A673 (cell line): ENCODE results near the gene ENOX1. TPM values are rescaled to one million over a fixed set of nuclear protein-coding genes. Genes with fewer than 3 reads are reported as not detected.

ENCODE experiments used
- BruUV-seq: library from RNA; stranded (reverse); fragments of 400-500 nt; replicated peaks from 2 replicates; lab custom pipeline; 2021; lab: Mats Ljungman, UMichigan
- CTCF ChIA-PET: fragments of 300-600 bp; sonication (Branson Sonifier 250); formaldehyde crosslinking; loops from one replicate; lab custom pipeline; 2022; ENCODE audit warnings: antibody characterized with exemption; lab: Charles Lee
- POLR2A ChIA-PET: fragments of 300-600 bp; sonication (Branson Sonifier 250); formaldehyde crosslinking; loops from one replicate; lab custom pipeline; 2022; ENCODE audit warnings: antibody characterized with exemption; ENCODE audit not compliant: low non-redundant PET; lab: Charles Lee
- DNase-seq: peaks from one replicate; pipeline ENCODE4 v3.0.0-alpha.2; 2015; ENCODE audit warnings: low spot score
- H3K27ac ChIP-seq: fragments of 200-600 bp; sonication (generic); 2 replicates; pipeline ENCODE4 v1.5.1; 2016; ENCODE audit warnings: mixed run types, low read depth, mild to moderate bottlenecking, mixed read lengths, antibody characterized with exemption, low read length; ENCODE audit not compliant: poor library complexity, severe bottlenecking
- H3K27me3 ChIP-seq: fragments of 200-600 bp; sonication (generic); replicated peaks from 2 replicates; pipeline ENCODE4 v1.6.1; 2017; ENCODE audit warnings: mixed run types, low read depth, mild to moderate bottlenecking, mixed read lengths, antibody characterized with exemption, low read length; ENCODE audit not compliant: insufficient read depth, poor library complexity
- H3K36me3 ChIP-seq: fragments of 200-600 bp; sonication (generic); 2 replicates; pipeline ENCODE4 v1.6.1; 2016; ENCODE audit warnings: mixed run types, mild to moderate bottlenecking, mixed read lengths, antibody characterized with exemption, low read length; ENCODE audit not compliant: insufficient read depth, poor library complexity, severe bottlenecking
- H3K4me1 ChIP-seq: fragments of 200-600 bp; sonication (generic); 2 replicates; pipeline ENCODE4 v1.6.1; 2017; ENCODE audit warnings: mixed run types, mild to moderate bottlenecking, mixed read lengths, antibody characterized with exemption, low read length; ENCODE audit not compliant: insufficient read depth, poor library complexity, severe bottlenecking
- H3K4me3 ChIP-seq: fragments of 200-600 bp; sonication (generic); 2 replicates; pipeline ENCODE4 v1.5.1; 2016; ENCODE audit warnings: low read depth, mixed run types, mild to moderate bottlenecking, mixed read lengths, low read length; ENCODE audit not compliant: poor library complexity, severe bottlenecking
- H3K9me3 ChIP-seq: fragments of 200-600 bp; sonication (generic); 2 replicates; pipeline ENCODE4 v1.6.1; 2016; ENCODE audit warnings: mixed run types, low read depth, mild to moderate bottlenecking, mixed read lengths, antibody characterized with exemption, low read length; ENCODE audit not compliant: poor library complexity, severe bottlenecking
- EZH2 ChIP-seq: fragments of 200-600 bp; sonication (generic); IDR thresholded peaks from 2 replicates; pipeline ENCODE4 v1.6.1; 2017; ENCODE audit warnings: borderline replicate concordance, low read depth, mild to moderate bottlenecking, mixed read lengths, antibody characterized with exemption, low read length; ENCODE audit not compliant: poor library complexity, severe bottlenecking
- intact Hi-C: fragments of 100-400 bp; cut with micrococcal nuclease; formaldehyde crosslinking; loops from one replicate; pipeline ENCODE4 v1.10.0; 2022; ENCODE audit not compliant: unreplicated experiment
- total RNA-seq: library from RNA; stranded (reverse); gene quantifications from 2 replicates; pipeline ENCODE4 v1.2.3, GENCODE V29; 2021
- TF ChIP-seq, protein P1 (sequence below): fragments of 300-800, 200-600 bp; sonication (generic); conservative IDR thresholded peaks from 2 replicates; pipeline ENCODE4 v1.5.1; 2017; ENCODE audit warnings: low read depth, mild to moderate bottlenecking, antibody characterized with exemption, low read length, moderate library complexity, mixed read lengths

Gene ENOX1
- total RNA-seq, 1 experiment from 2014 or later, result 4.4 TPM

DNA sequence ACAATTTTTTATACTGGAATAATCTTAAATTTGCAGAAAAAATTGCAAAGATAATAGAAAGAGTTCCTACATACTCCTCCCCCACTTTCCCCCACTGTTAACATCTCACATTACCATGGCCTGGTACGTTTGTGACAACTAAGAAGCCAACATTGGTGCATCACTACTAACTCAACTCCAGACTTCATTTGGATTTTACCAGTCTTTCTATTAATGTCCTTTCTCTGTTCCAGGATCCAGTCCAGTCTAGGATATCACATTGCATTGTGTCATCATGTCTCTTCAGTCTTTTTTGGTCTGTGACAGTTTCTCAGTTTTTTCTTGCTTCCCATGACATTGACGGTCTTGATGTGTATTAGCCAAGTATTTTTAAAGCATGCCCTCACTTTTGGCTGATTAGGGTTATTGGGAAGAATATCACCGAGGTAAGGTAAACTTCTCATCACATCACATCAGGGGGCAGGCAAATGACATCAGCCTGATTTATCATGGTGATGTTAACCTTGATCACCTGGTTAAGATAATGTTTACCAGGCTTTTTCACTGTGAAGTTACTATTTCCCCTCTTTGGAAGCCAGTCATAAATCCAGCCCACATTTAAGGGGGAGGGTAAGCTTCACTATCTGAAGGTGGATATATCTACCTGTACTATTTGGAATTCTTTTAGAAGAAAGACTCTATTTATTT lies 322.1 kb downstream of the ENOX1 start:
- no TSS peak for BruUV-seq
- H3K9me3 ChIP-seq, result no peaks in the 10 kb centered on the region
- peaks cover 12% of the 10 kb centered on the region for H3K4me1 ChIP-seq
- intact Hi-C loops, result loop anchor here (10.0 kb wide), 1 partner anchor 160 kb away; no protein-coding TSS in a partner anchor
- TF ChIP-seq, protein P1, sequence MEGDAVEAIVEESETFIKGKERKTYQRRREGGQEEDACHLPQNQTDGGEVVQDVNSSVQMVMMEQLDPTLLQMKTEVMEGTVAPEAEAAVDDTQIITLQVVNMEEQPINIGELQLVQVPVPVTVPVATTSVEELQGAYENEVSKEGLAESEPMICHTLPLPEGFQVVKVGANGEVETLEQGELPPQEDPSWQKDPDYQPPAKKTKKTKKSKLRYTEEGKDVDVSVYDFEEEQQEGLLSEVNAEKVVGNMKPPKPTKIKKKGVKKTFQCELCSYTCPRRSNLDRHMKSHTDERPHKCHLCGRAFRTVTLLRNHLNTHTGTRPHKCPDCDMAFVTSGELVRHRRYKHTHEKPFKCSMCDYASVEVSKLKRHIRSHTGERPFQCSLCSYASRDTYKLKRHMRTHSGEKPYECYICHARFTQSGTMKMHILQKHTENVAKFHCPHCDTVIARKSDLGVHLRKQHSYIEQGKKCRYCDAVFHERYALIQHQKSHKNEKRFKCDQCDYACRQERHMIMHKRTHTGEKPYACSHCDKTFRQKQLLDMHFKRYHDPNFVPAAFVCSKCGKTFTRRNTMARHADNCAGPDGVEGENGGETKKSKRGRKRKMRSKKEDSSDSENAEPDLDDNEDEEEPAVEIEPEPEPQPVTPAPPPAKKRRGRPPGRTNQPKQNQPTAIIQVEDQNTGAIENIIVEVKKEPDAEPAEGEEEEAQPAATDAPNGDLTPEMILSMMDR, result no peak
- no peak for TF ChIP-seq EZH2
- DNase-seq, result no peak
- POLR2A ChIA-PET, result no interaction called here
- CTCF ChIA-PET, result no interaction called here
- H3K4me3 ChIP-seq, result no peak overlapping the region
- H3K36me3 ChIP-seq, result no peaks in the 10 kb centered on the region
- no peak overlapping the region for H3K27ac ChIP-seq
- H3K27me3 ChIP-seq, result no peaks in the 10 kb centered on the region

DNA sequence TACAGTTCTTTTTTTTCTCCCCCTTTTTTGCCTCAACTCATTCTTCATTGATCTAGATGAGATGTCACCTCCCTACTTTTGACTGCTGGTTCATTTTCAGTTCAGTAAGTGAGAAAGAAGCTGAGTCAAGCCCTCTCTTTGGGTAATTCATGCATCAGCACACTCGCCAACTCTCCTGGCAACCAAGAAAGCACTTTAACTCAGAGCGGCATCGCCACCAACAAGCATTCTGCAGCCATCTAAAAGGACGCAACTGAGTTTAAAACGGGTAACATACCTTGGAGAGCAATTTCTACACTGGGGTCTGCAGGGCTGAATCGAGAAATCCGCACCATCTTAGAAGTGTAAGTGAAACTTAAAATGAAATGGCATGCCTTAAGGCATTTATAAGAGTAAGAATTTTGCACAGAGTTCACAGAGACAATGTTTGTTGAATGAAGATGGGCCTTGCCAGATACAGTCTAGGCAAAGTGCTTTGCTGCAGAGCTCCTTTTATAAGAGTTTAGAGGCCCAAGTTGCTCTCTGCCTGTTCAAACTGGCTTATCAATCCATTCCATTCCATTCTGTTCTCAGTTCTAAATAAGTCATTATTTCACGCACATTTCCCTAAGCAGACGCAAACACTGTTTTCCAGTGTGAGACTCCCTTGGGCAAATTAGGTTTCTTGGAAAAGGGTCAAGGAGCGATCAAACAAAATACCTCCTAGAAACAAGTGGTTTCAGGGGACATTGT lies 338.0 kb downstream of the ENOX1 start:
- CTCF ChIA-PET, result no interaction called here

DNA sequence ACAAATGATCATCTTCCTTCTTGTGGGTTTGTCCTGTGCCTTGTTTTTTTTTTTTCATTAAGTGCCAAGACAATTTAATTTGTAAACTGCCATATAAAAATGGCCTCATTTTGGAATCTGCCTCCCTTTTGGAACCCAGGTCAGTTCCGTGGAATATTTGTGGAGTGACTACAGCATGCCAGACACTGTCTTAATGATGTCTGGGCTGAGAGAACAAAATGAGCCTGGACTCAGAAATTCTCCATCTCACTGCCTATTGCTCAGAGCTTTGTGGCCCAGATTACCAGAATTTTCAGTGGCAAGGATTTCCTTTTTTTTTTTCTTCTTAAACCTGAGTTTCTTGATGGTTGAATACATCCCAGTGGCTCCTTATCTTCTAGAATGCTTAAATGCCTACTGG lies 340.6 kb downstream of the ENOX1 start:
- Histone ChIP-seq H3K27ac (no peak overlapping the region), H3K4me1 (no peaks in the 10 kb centered on the region), H3K27me3 (no peaks in the 10 kb centered on the region), H3K4me3 (no peak overlapping the region), H3K36me3 (no peaks in the 10 kb centered on the region), H3K9me3 (no peaks in the 10 kb centered on the region)
- no peak for DNase-seq
- CTCF ChIA-PET, result no interaction called here
- POLR2A ChIA-PET, result no interaction called here
- intact Hi-C loops, result no loop called here
- no peak for TF ChIP-seq EZH2
- TF ChIP-seq, protein P1, result no peak
- no TSS peak for BruUV-seq

More for the DNA sequence above, 338.0 kb downstream of the ENOX1 start:
- no peak for DNase-seq
- TF ChIP-seq EZH2, result no peak
- TF ChIP-seq, protein P1, result no peak
- Histone ChIP-seq H3K36me3 (no peaks in the 10 kb centered on the region), H3K27me3 (no peaks in the 10 kb centered on the region), H3K4me1 (no peaks in the 10 kb centered on the region), H3K27ac (no peak overlapping the region), H3K9me3 (no peaks in the 10 kb centered on the region), H3K4me3 (no peak overlapping the region)
- POLR2A ChIA-PET, result no interaction called here
- intact Hi-C loops, result no loop called here
- no TSS peak for BruUV-seq
